Loucy (cell line): Measurements from ENCODE around the gene COG8.

ENCODE experiments used
- H2AFZ ChIP-seq: fragments of 200-600 bp; sonication (generic); 2 replicates; pipeline ENCODE4 v1.6.0; 2016; ENCODE audit warnings: antibody characterized with exemption, mild to moderate bottlenecking, low read length, moderate library complexity
- H3F3A ChIP-seq: fragments of 200-600 bp; 2 replicates; pipeline ENCODE4 v1.6.0; 2016; ENCODE audit warnings: antibody characterized with exemption, low read depth, mild to moderate bottlenecking
- H3K27me3 ChIP-seq: fragments of 200-600 bp; sonication (generic); 2 replicates; pipeline ENCODE4 v1.6.1; 2014; ENCODE audit warnings: low read length, mild to moderate bottlenecking; ENCODE audit not compliant: insufficient read depth, poor library complexity, severe bottlenecking
- H3K36me3 ChIP-seq: fragments of 200-600 bp; sonication (generic); 2 replicates; pipeline ENCODE4 v1.6.1; 2016; ENCODE audit warnings: low read length; ENCODE audit not compliant: insufficient read depth
- H3K4me1 ChIP-seq: fragments of 200-600 bp; sonication (generic); 2 replicates; pipeline ENCODE4 v1.5.1; 2014; ENCODE audit warnings: low read length, mild to moderate bottlenecking; ENCODE audit not compliant: insufficient read depth, poor library complexity, severe bottlenecking
- H3K4me2 ChIP-seq: fragments of 200-600 bp; sonication (generic); 2 replicates; pipeline ENCODE4 v1.6.0; 2014; ENCODE audit warnings: antibody characterized with exemption, low read length, low read depth, mild to moderate bottlenecking; ENCODE audit not compliant: poor library complexity, severe bottlenecking
- H3K4me3 ChIP-seq: fragments of 200-600 bp; sonication (generic); 2 replicates; pipeline ENCODE4 v1.5.1; 2014; ENCODE audit warnings: low read length, mild to moderate bottlenecking, mixed read lengths; ENCODE audit not compliant: poor library complexity, severe bottlenecking
- H3K79me2 ChIP-seq: fragments of 200-600 bp; sonication (generic); 2 replicates; pipeline ENCODE4 v1.6.1; 2014; ENCODE audit warnings: low read length; ENCODE audit not compliant: insufficient read depth
- H3K9ac ChIP-seq: fragments of 200-600 bp; sonication (generic); 2 replicates; pipeline ENCODE4 v1.6.0; 2014; ENCODE audit warnings: mild to moderate bottlenecking, low read depth, low read length, moderate library complexity; ENCODE audit not compliant: poor library complexity, severe bottlenecking
- H3K9me2 ChIP-seq: fragments of 200-600 bp; sonication (generic); replicated peaks from 2 replicates; pipeline ENCODE4 v1.6.1; 2016; ENCODE audit warnings: low read depth, low read length, mixed read lengths
- H3K9me3 ChIP-seq: fragments of 200-600 bp; sonication (generic); 2 replicates; pipeline ENCODE4 v1.6.1; 2014; ENCODE audit warnings: mild to moderate bottlenecking, antibody characterized with exemption, low read length, low read depth; ENCODE audit not compliant: insufficient read depth
- H4K20me1 ChIP-seq: fragments of 200-600 bp; sonication (generic); 2 replicates; pipeline ENCODE4 v1.6.0; 2014; ENCODE audit warnings: antibody characterized with exemption, low read length, mild to moderate bottlenecking; ENCODE audit not compliant: insufficient read depth, poor library complexity, severe bottlenecking
- CTCF ChIP-seq: fragments of 200-600 bp; sonication (generic); conservative IDR thresholded peaks from 2 replicates; pipeline ENCODE4 v1.5.1; 2014; ENCODE audit warnings: mild to moderate bottlenecking, antibody characterized with exemption, low read length
- EZH2phosphoT487 ChIP-seq: fragments of 200-600 bp; IDR thresholded peaks from 2 replicates; pipeline ENCODE4 v1.6.1; 2018; ENCODE audit warnings: antibody characterized with exemption, mild to moderate bottlenecking, moderate library complexity, borderline replicate concordance

The COG8 gene

GRCh38 chr16:69378036-69378435 is 38.7 kb upstream of the COG8 start:
- no peak overlapping the region for H3K9ac ChIP-seq
- H3K4me3 ChIP-seq = no peak overlapping the region
- no peaks in the 10 kb centered on the region for H3K9me3 ChIP-seq
- H4K20me1 ChIP-seq = peaks cover 7% of the 10 kb centered on the region
- H3F3A ChIP-seq = no peaks in the 10 kb centered on the region
- H3K36me3 ChIP-seq = peaks cover 20% of the 10 kb centered on the region; the same call in 1 of the 2 replicates
- no peaks in the 10 kb centered on the region for H3K9me2 ChIP-seq
- no peak for TF ChIP-seq CTCF
- H3K4me1 ChIP-seq = peaks cover 9% of the 10 kb centered on the region
- no peaks in the 10 kb centered on the region for H3K27me3 ChIP-seq
- H3K79me2 ChIP-seq = peaks cover 28% of the 10 kb centered on the region
- no peak overlapping the region for H2AFZ ChIP-seq
- no peak overlapping the region for H3K4me2 ChIP-seq

- Histone ChIP-seq H3K79me2 (peaks cover 13% of the 10 kb centered on the region), H3K36me3 (peaks cover 16% of the 10 kb centered on the region; the same call in 1 of the 2 replicates), H3K9me2 (no peaks in the 10 kb centered on the region)
Measured at GRCh38 chr16:69376393-69377059, 37.2 kb upstream of the COG8 start.

GRCh38 chr16:69373019-69373418 is 33.7 kb upstream of the COG8 start:
- TF ChIP-seq CTCF = no peak
- Histone ChIP-seq H3K9me2 (no peaks in the 10 kb centered on the region), H3F3A (no peaks in the 10 kb centered on the region), H3K9me3 (no peaks in the 10 kb centered on the region), H2AFZ (no peak overlapping the region), H3K4me2 (no peak overlapping the region), H3K79me2 (peaks cover 4% of the 10 kb centered on the region; the same call in 1 of the 2 replicates), H3K27me3 (no peaks in the 10 kb centered on the region), H3K4me1 (peaks cover 3% of the 10 kb centered on the region), H3K9ac (no peak overlapping the region), H3K4me3 (no peak overlapping the region), H3K36me3 (peaks cover 27% of the 10 kb centered on the region; the same call in 1 of the 2 replicates), H4K20me1 (no peaks in the 10 kb centered on the region)

More at GRCh38 chr16:69376393-69377059, 37.2 kb upstream of the COG8 start:
- no peaks in the 10 kb centered on the region for H4K20me1 ChIP-seq
- TF ChIP-seq CTCF (no peak), EZH2phosphoT487 (no peak)
- H3K27me3 ChIP-seq = no peaks in the 10 kb centered on the region
- H3K9me3 ChIP-seq = no peaks in the 10 kb centered on the region
- H2AFZ ChIP-seq = no peak overlapping the region
- H3K4me2 ChIP-seq = no peak overlapping the region
- no peaks in the 10 kb centered on the region for H3K4me1 ChIP-seq
- H3K9ac ChIP-seq = no peak overlapping the region
- no peak overlapping the region for H3K4me3 ChIP-seq
- no peaks in the 10 kb centered on the region for H3F3A ChIP-seq
